Endothelial cell of umbilical vein (primary cell): ENCODE data around the gene MISP. TPM values are rescaled to one million over a fixed set of nuclear protein-coding genes. Genes with fewer than 3 reads are reported as not detected.

Source experiments
- BruUV-seq: library from RNA; stranded (reverse); fragments of 400-500 nt; replicated peaks from 2 replicates; lab custom pipeline; 2021; lab: Mats Ljungman, UMichigan
- CTCF ChIA-PET: fragments of 300-600, 350-600 bp; sonication (Branson Sonifier 250); formaldehyde crosslinking; loops from one replicate; lab custom pipeline; 2021; ENCODE audit warnings: antibody characterized with exemption, inconsistent platforms; lab: Charles Lee
- POLR2A ChIA-PET: fragments of 300-600, 350-600 bp; sonication (Branson Sonifier 250); formaldehyde crosslinking; loops from one replicate; lab custom pipeline; 2021; ENCODE audit warnings: antibody characterized with exemption, inconsistent platforms; lab: Charles Lee
- DNase-seq: peaks from one replicate; pipeline ENCODE4 v3.0.0-alpha.2; 2011; ENCODE audit warnings: low read depth, low spot score
- FAIRE-seq: peaks from 2 replicates; lab custom pipeline; 2011; peaks lifted over from hg19 to GRCh38; lab: Jason Lieb, UNC
- H2AFZ ChIP-seq: 2 replicates; pipeline ENCODE4 v1.6.0; 2012; ENCODE audit warnings: low read depth, low read length, control low read depth, inconsistent platforms
- H3K27ac ChIP-seq: 2 replicates; pipeline ENCODE4 v1.5.1; 2011; ENCODE audit warnings: low read depth, mild to moderate bottlenecking, control low read depth, low read length, moderate library complexity; ENCODE audit not compliant: insufficient read depth
- H3K27me3 ChIP-seq, 2 experiments: 2 replicates each; pipeline versions ENCODE4 v1.6.0 to v1.6.1; 2011; ENCODE audit warnings: low read length in 2 of 2, mixed read lengths in 1 of 2; ENCODE audit not compliant: control insufficient read depth in 2 of 2, insufficient read depth in 2 of 2
- H3K36me3 ChIP-seq, 2 experiments: 2 replicates in 1 of 2; 3 replicates in 1 of 2; pipeline ENCODE4 v1.5.1; 2011; ENCODE audit warnings: low read length in 2 of 2, mild to moderate bottlenecking in 1 of 2, moderate library complexity in 1 of 2; ENCODE audit not compliant: control insufficient read depth in 2 of 2, insufficient read depth in 2 of 2; ENCODE audit errors: extremely low read depth in 1 of 2
- H3K4me1 ChIP-seq: 3 replicates; pipeline ENCODE4 v1.5.1; 2011; ENCODE audit warnings: mild to moderate bottlenecking, low read length; ENCODE audit not compliant: control insufficient read depth, insufficient read depth; ENCODE audit errors: extremely low read depth
- H3K4me2 ChIP-seq: 2 replicates; pipeline ENCODE4 v1.6.1; 2011; ENCODE audit warnings: low read length, control low read depth, mixed read lengths; ENCODE audit not compliant: insufficient read depth
- H3K4me3 ChIP-seq, 3 experiments: fragments of 200-600 bp in 1 of 3; sonication (generic), shearing (Covaris generic) in 1 of 3; replicated peaks in 1 of 3; 2 replicates each; pipeline ENCODE4 v1.5.1; 2011 to 2016; ENCODE audit warnings: control low read depth in 3 of 3, low read length in 3 of 3, mild to moderate bottlenecking in 2 of 3, inconsistent platforms in 1 of 3, low read depth in 1 of 3, moderate library complexity in 1 of 3; ENCODE audit not compliant: insufficient read depth in 1 of 3
- H3K79me2 ChIP-seq: 2 replicates; pipeline ENCODE4 v1.6.0; 2012; ENCODE audit warnings: low read length, inconsistent platforms; ENCODE audit not compliant: control insufficient read depth, insufficient read depth
- H3K9ac ChIP-seq: replicated peaks from 2 replicates; pipeline ENCODE3; 2011; ENCODE audit warnings: low read length, control low read depth; ENCODE audit not compliant: insufficient read depth; ENCODE audit errors: extremely low read depth
- H3K9me1 ChIP-seq: replicated peaks from 3 replicates; pipeline ENCODE4 v1.6.0; 2011; ENCODE audit warnings: mild to moderate bottlenecking, low read length; ENCODE audit not compliant: control insufficient read depth, insufficient read depth; ENCODE audit errors: extremely low read depth
- H3K9me3 ChIP-seq: replicated peaks from 2 replicates; pipeline ENCODE4 v1.5.1; 2012; ENCODE audit warnings: low read length, inconsistent platforms; ENCODE audit not compliant: control insufficient read depth, insufficient read depth
- H4K20me1 ChIP-seq: replicated peaks from 2 replicates; pipeline ENCODE3; 2011; ENCODE audit warnings: mild to moderate bottlenecking, low read length; ENCODE audit not compliant: control insufficient read depth, insufficient read depth; ENCODE audit errors: extremely low read depth
- CTCF ChIP-seq, 2 donors: IDR thresholded peaks; 1 replicate in 1 of 2; 2 replicates in 1 of 2; pipeline ENCODE4 v1.5.1; 2011; ENCODE audit warnings: low read length in 2 of 2, mild to moderate bottlenecking in 2 of 2, moderate library complexity in 2 of 2, control low read depth in 1 of 2, inconsistent platforms in 1 of 2, low read depth in 1 of 2; ENCODE audit not compliant: insufficient read depth in 1 of 2; ENCODE audit errors: extremely low read depth in 1 of 2
- EZH2 ChIP-seq: IDR thresholded peaks from 2 replicates; pipeline ENCODE4 v1.6.1; 2012; ENCODE audit warnings: borderline replicate concordance, low read depth, mild to moderate bottlenecking, moderate library complexity, low read length, inconsistent platforms; ENCODE audit not compliant: severe bottlenecking
- MAX ChIP-seq: IDR thresholded peaks from 2 replicates; pipeline ENCODE4 v1.6.1; 2011; ENCODE audit not compliant: insufficient read depth, insufficient read length
- POLR2A ChIP-seq: IDR thresholded peaks from 2 replicates; pipeline ENCODE4 v1.6.1; 2012; ENCODE audit warnings: low read depth, mild to moderate bottlenecking, control low read depth, low read length
- POLR2AphosphoS5 ChIP-seq: IDR thresholded peaks from 2 replicates; pipeline ENCODE4 v1.6.1; 2012; ENCODE audit warnings: low read depth, mild to moderate bottlenecking, control low read depth, low read length, moderate library complexity; ENCODE audit not compliant: insufficient read depth
- dilution Hi-C: fragments of 300-500 bp; cut with MboI; formaldehyde crosslinking; loops from one replicate; pipeline ENCODE4 v1.15.0; 2019; ENCODE audit warnings: low sequenced_read_pairs; ENCODE audit not compliant: extremely low pct_ligation_motif_present
- intact Hi-C: fragments of 100-400 bp; cut with micrococcal nuclease; formaldehyde crosslinking; loops from one replicate; pipeline ENCODE4 v1.10.0; 2022
- polyA plus RNA-seq, 4 experiments: library from polyadenylated mRNA; depleted of rRNA in 3 of 4; stranded (reverse) in 3 of 4; unstranded in 1 of 4; fragments of >200 nt; gene quantifications; 2 replicates each; pipeline versions ENCODE4 v1.2.1 to v1.2.3, GENCODE V29; 2011 to 2012; ENCODE audit warnings: missing spikeins in 1 of 4
- total RNA-seq: library from RNA; stranded (reverse); gene quantifications from 2 replicates; pipeline ENCODE4 v1.2.3, GENCODE V29; 2021

Gene MISP
- total and polyA plus RNA-seq, 2 donors (not counting 3 experiments of a cell fraction or from before 2014, with no cell fraction given): not detected

GRCh38 chr19:746956-747355 is 4.0 kb upstream of the MISP start:
- Histone ChIP-seq H3K9me1 (no peaks in the 10 kb centered on the region), H3K79me2 (no peaks in the 10 kb centered on the region), H2AFZ (no peak overlapping the region), H3K27me3 (no peaks in the 10 kb centered on the region), H3K4me2 (no peak overlapping the region), H4K20me1 (no peaks in the 10 kb centered on the region), H3K4me1 (no peaks in the 10 kb centered on the region), H3K9ac (no peak overlapping the region), H3K9me3 (no peaks in the 10 kb centered on the region), H3K27ac (no peak overlapping the region), H3K36me3 (no peaks in the 10 kb centered on the region), H3K4me3 (no peak overlapping the region)
- POLR2A ChIA-PET: no interaction called here
- BruUV-seq: no TSS peak
- CTCF ChIA-PET: no interaction called here
- intact Hi-C loops (no loop called here), dilution Hi-C loops (no loop called here)
- no peak for FAIRE-seq
- no peak for DNase-seq
- TF ChIP-seq POLR2AphosphoS5 (no peak), CTCF (IDR thresholded peaks at IDR 0.05; ENCODE audit: extremely low read depth in 1 of 2, insufficient read depth in 1 of 2, low read depth in 1 of 2, low read length in 2 of 2) (no peak), POLR2A (no peak), MAX (no peak), EZH2 (no peak)
